H1 (cell line): Measurements from ENCODE around the gene CELF2. TPM values are rescaled to one million over a fixed set of nuclear protein-coding genes. Genes with fewer than 3 reads are reported as not detected.

Source experiments
- CHD7 ChIP-seq: fragments of 300-600 bp; sonication (generic); IDR thresholded peaks from 2 replicates; pipeline ENCODE4 v1.7.1; 2012; ENCODE audit warnings: low read length, moderate library complexity, mild to moderate bottlenecking, inconsistent platforms; ENCODE audit not compliant: insufficient replicate concordance
- KDM5A ChIP-seq: fragments of 200-600 bp; IDR thresholded peaks from 2 replicates; pipeline ENCODE4 v1.7.1; 2012; ENCODE audit warnings: mild to moderate bottlenecking, low read length, inconsistent platforms, mixed read lengths
- YY1 ChIP-seq: IDR thresholded peaks from 2 replicates; pipeline ENCODE4 v1.6.1; 2011; ENCODE audit warnings: low read depth, mild to moderate bottlenecking, low read length
- polyA plus RNA-seq, 7 experiments: library from polyadenylated mRNA; depleted of rRNA in 3 of 7; stranded (reverse) in 5 of 7; unstranded in 2 of 7; fragments of >200 nt in 5 of 7; fragments of 200-250 nt in 2 of 7; gene quantifications; 1 replicate in 5 of 7; 2 replicates in 1 of 7; 4 replicates in 1 of 7; pipeline versions ENCODE4 v1.2.1 to v1.2.3, GENCODE V29; 2011 to 2013; ENCODE audit warnings: missing spikeins in 2 of 7, mixed read lengths in 2 of 7
- total RNA-seq: library from RNA; stranded (reverse); fragmentation: NEBNext Ultra II Directional; extraction: Animal tissue kit (Norgen Biotek cat#: 25700); gene quantifications from 2 replicates; pipeline ENCODE4 v1.2.1, GENCODE V29; 2021

Gene CELF2
- total and polyA plus RNA-seq, 2 of the 8 experiments (the other 6 are each of a cell fraction or from before 2014, with no cell fraction given), result 18.3 to 22.7 TPM

- no peak for TF ChIP-seq CHD7
- TF ChIP-seq KDM5A, result no peak
- TF ChIP-seq YY1, result no peak
Observed at GRCh38 chr10:11183015-11183414, 165.3 kb downstream of the CELF2 start (continued).
